ENCODE results near the gene ADGRB2.

GRCh38 chr1:31732751-31733289 lies 31.3 kb downstream of the ADGRB2 start:
- TF ChIP-seq CTCF (IDR thresholded peaks at IDR 0.05) (no peak), EP300 (IDR thresholded peaks at IDR 0.05) (no peak), POLR2A (IDR thresholded peaks at IDR 0.05) (no peak)
